Neural progenitor cell (in vitro differentiated cells): ENCODE results near the gene FGG.

Experiments
- CTCF ChIP-seq: fragments of 200-600 bp; sonication (generic); IDR thresholded peaks from 2 replicates; pipeline ENCODE4 v1.5.1; 2017; ENCODE audit warnings: antibody characterized with exemption, mild to moderate bottlenecking
- EZH2 ChIP-seq: fragments of 200-600 bp; sonication (generic); IDR thresholded peaks from 2 replicates; pipeline ENCODE4 v1.6.1; 2017; ENCODE audit warnings: antibody characterized with exemption, mild to moderate bottlenecking, moderate library complexity
- EZH2phosphoT487 ChIP-seq: fragments of 200-600 bp; sonication (generic); IDR thresholded peaks from 2 replicates; pipeline ENCODE4 v1.6.1; 2017; ENCODE audit warnings: antibody characterized with exemption

- TF ChIP-seq CTCF, result no peak
- TF ChIP-seq EZH2, result no peak
- TF ChIP-seq EZH2phosphoT487, result no peak
Observed at GRCh38 chr4:154583677-154584076, 28.8 kb downstream of the FGG start.
